Peyer's patch (tissue), 4 donors: ENCODE measurements around the gene ABHD12.

ENCODE experiments used
- POLR2A ChIP-seq, 2 donors: fragments of 450-650 bp; IDR thresholded peaks; one replicate each; pipeline ENCODE4 v1.5.1; 2017; ENCODE audit warnings: antibody characterized with exemption in 2 of 2, mild to moderate bottlenecking in 2 of 2, moderate library complexity in 2 of 2
- TF ChIP-seq, protein P1 (sequence below), 6 experiments: fragments of 450-650 bp in 4 of 6; fragments of 200-600 bp in 2 of 6; sonication (generic) in 1 of 6; IDR thresholded peaks; one replicate each; pipeline ENCODE4 v1.5.1; 2017 to 2019; ENCODE audit warnings: antibody characterized with exemption in 6 of 6, mild to moderate bottlenecking in 3 of 6, moderate library complexity in 1 of 6

DNA sequence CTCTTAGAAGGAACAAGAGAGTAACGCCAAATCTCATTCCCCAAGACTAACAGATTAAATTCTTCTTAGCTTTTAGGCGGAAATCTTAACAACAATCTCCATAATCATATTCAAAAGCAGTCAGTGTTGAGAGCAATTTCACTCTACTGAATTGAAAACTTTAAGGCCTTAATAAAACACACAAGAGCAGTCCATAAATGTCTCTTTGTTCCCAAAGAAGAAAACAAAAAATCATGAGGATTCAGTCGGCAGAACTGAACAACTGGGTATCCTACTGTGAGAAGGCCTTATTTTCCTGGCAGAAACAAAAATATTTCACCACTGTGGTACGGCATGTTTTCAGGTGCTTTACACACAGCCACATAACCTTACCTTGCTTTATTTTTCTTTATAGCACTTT is 14.4 kb downstream of the ABHD12 start:
- TF ChIP-seq, protein P1, sequence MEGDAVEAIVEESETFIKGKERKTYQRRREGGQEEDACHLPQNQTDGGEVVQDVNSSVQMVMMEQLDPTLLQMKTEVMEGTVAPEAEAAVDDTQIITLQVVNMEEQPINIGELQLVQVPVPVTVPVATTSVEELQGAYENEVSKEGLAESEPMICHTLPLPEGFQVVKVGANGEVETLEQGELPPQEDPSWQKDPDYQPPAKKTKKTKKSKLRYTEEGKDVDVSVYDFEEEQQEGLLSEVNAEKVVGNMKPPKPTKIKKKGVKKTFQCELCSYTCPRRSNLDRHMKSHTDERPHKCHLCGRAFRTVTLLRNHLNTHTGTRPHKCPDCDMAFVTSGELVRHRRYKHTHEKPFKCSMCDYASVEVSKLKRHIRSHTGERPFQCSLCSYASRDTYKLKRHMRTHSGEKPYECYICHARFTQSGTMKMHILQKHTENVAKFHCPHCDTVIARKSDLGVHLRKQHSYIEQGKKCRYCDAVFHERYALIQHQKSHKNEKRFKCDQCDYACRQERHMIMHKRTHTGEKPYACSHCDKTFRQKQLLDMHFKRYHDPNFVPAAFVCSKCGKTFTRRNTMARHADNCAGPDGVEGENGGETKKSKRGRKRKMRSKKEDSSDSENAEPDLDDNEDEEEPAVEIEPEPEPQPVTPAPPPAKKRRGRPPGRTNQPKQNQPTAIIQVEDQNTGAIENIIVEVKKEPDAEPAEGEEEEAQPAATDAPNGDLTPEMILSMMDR (IDR thresholded peaks at IDR 0.05): no peak
- no peak for TF ChIP-seq POLR2A (IDR thresholded peaks at IDR 0.05)
